Body of pancreas (tissue), 4 donors: ENCODE measurements around the gene GSDMA. TPM values are rescaled to one million over a fixed set of nuclear protein-coding genes. Genes with fewer than 3 reads are reported as not detected.

Source experiments
- ATAC-seq: fragments of 150-250 bp; one replicate; pipeline ENCODE4 v1.9.1; 2016
- DNase-seq, 4 donors: peaks; one replicate each; pipeline ENCODE4 v3.0.0-alpha.2; 2019
- H3K27ac ChIP-seq, 4 donors: fragments of 200-600 bp; sonication (generic); 1 replicate in 3 of 4; 2 replicates in 1 of 4; pipeline versions ENCODE4 v1.5.1 to v1.6.1; 2016 to 2019; ENCODE audit warnings: mild to moderate bottlenecking in 1 of 4, mixed read lengths in 1 of 4, moderate library complexity in 1 of 4
- H3K27me3 ChIP-seq, 2 donors: fragments of 200-600 bp; sonication (generic); one replicate each; pipeline ENCODE4 v1.6.0; 2016; ENCODE audit warnings: mild to moderate bottlenecking in 1 of 2
- H3K36me3 ChIP-seq, 2 donors: fragments of 200-600 bp; sonication (generic); replicated peaks in 1 of 2; 2 replicates each; pipeline ENCODE4 v1.5.1; 2016; ENCODE audit warnings: low read depth in 2 of 2; ENCODE audit not compliant: insufficient read depth in 1 of 2
- H3K4me1 ChIP-seq: fragments of 200-600 bp; sonication (generic); one replicate; pipeline ENCODE4 v1.6.0; 2016
- H3K4me3 ChIP-seq, 2 donors: fragments of 200-600 bp; sonication (generic); 1 replicate in 1 of 2; 2 replicates in 1 of 2; pipeline ENCODE4 v1.5.1; 2016 to 2019
- H3K9me3 ChIP-seq, 3 donors: fragments of 200-600 bp; sonication (generic); 1 replicate in 2 of 3; 2 replicates in 1 of 3; pipeline ENCODE4 v1.5.1; 2016
- CTCF ChIP-seq, 7 experiments: fragments of 450-650 bp in 4 of 7; fragments of 200-600 bp in 3 of 7; sonication (generic) in 3 of 7; IDR thresholded peaks; one replicate each; pipeline ENCODE4 v1.5.1; 2016 to 2019; ENCODE audit warnings: antibody characterized with exemption in 7 of 7
- POLR2A ChIP-seq, 3 donors: fragments of 450-650 bp; IDR thresholded peaks; one replicate each; pipeline ENCODE4 v1.6.1; 2016; ENCODE audit warnings: antibody characterized with exemption in 3 of 3, mild to moderate bottlenecking in 2 of 3
- WGBS, 2 donors: methylation state at CpG; one replicate each; pipeline ENCODE4 v1.1.5; 2017; 5-methylcytosine and 5-hydroxymethylcytosine counted together
- intact Hi-C: fragments of 100-400 bp; cut with DNase I; formaldehyde crosslinking; loops from one replicate; pipeline ENCODE4 v1.15.1; 2023
- total RNA-seq, 2 donors: library from RNA; depleted of rRNA; stranded (reverse); fragments of >200 nt; gene quantifications; one replicate each; pipeline ENCODE4 v1.1.0, GENCODE V29; 2016

GSDMA gene
- total RNA-seq, 2 donors from 2014 or later = 3.4 TPM; not detected in 1

GRCh38 chr17:39981207-39981741 is 18.5 kb downstream of the GSDMA start:
- WGBS, 2 donors = 0 to 1% methylated on average over 8 to 15 of the region's 15 CpGs
- Histone ChIP-seq H3K9me3 (no peaks in the 10 kb centered on the region), H3K4me1 (peaks cover 17% of the 10 kb centered on the region), H3K4me3 (peak overlapping the region; percentile 90 to 100), H3K27ac (peak overlapping the region; percentile 65 to 95 (median 90)), H3K36me3 (peaks cover 13% of the 10 kb centered on the region in 2 donors), H3K27me3 (no peaks in the 10 kb centered on the region)
- intact Hi-C loops = no loop called here
- DNase-seq (no peak), ATAC-seq (no peak)
- TF ChIP-seq CTCF (IDR thresholded peaks at IDR 0.05) = no peak
- TF ChIP-seq POLR2A (IDR thresholded peaks at IDR 0.05) = no peak

GRCh38 chr17:39981766-39982375 is 19.1 kb downstream of the GSDMA start:
- Histone ChIP-seq H3K36me3 (peaks cover 16 to 19% of the 10 kb centered on the region in 2 donors), H3K4me3 (peak overlapping the region; percentile 90 to 100), H3K4me1 (peaks cover 17% of the 10 kb centered on the region), H3K9me3 (no peaks in the 10 kb centered on the region), H3K27me3 (no peaks in the 10 kb centered on the region), H3K27ac (no peak overlapping the region)
- WGBS, 2 donors = 12 to 14% methylated on average over 7 of the region's 7 CpGs
- intact Hi-C loops = no loop called here
- DNase-seq (no peak), ATAC-seq (no peak)
- TF ChIP-seq POLR2A (IDR thresholded peaks at IDR 0.05) (no peak), CTCF (IDR thresholded peaks at IDR 0.05) (no peak)

- DNase-seq (no peak), ATAC-seq (no peak)
- Histone ChIP-seq H3K4me1 (no peaks in the 10 kb centered on the region), H3K36me3 (peaks cover 66 to 77% of the 10 kb centered on the region in 2 donors), H3K4me3 (no peak overlapping the region), H3K27ac (no peak overlapping the region), H3K9me3 (no peaks in the 10 kb centered on the region), H3K27me3 (no peaks in the 10 kb centered on the region)
- 82 to 92% methylated on average over 11 of the region's 11 CpGs for WGBS, 2 donors
- intact Hi-C loops = no loop called here
- TF ChIP-seq CTCF (IDR thresholded peaks at IDR 0.05) = no peak
- no peak for TF ChIP-seq POLR2A (IDR thresholded peaks at IDR 0.05)
Observed at GRCh38 chr17:39988206-39988810, 25.5 kb downstream of the GSDMA start.

- Histone ChIP-seq H3K27me3 (no peaks in the 10 kb centered on the region), H3K4me1 (no peaks in the 10 kb centered on the region), H3K36me3 (peaks cover 43 to 70% of the 10 kb centered on the region in 2 donors), H3K9me3 (no peaks in the 10 kb centered on the region), H3K27ac (no peak overlapping the region), H3K4me3 (no peak overlapping the region)
- DNase-seq = no peak
- ATAC-seq = no peak
- WGBS, 2 donors = 91 to 93% methylated on average over 10 to 11 of the region's 11 CpGs
- intact Hi-C loops = no loop called here
- TF ChIP-seq POLR2A (IDR thresholded peaks at IDR 0.05) (no peak), CTCF (IDR thresholded peaks at IDR 0.05) (no peak)
Observed at GRCh38 chr17:39994448-39994847, 31.6 kb downstream of the GSDMA start.
